RWPE1 (cell line): ENCODE data around the gene LIFR.
A peak's percentile ranks its signal among the peaks of the same experiment; 100 is the strongest.

Experiments used
- CTCF ChIA-PET: fragments of 350-600 bp; sonication (Branson Sonifier 250); formaldehyde crosslinking; extraction: SDS; loops from one replicate; lab custom pipeline; 2021; lab: Yijun Ruan, JAX
- POLR2A ChIA-PET: fragments of 400-600 bp; formaldehyde crosslinking; extraction: SDS; loops from one replicate; lab custom pipeline; 2020; ENCODE audit warnings: antibody characterized with exemption; ENCODE audit not compliant: low non-redundant PET; lab: Yijun Ruan, JAX
- DNase-seq: peaks from one replicate; pipeline ENCODE4 v3.0.0; 2012; ENCODE audit warnings: low spot score
- H3K27ac ChIP-seq: fragments of 450-650 bp; 2 replicates; pipeline ENCODE4 v1.5.1; 2017
- TF ChIP-seq, protein P1 (sequence below): fragments of 450-650 bp; conservative IDR thresholded peaks from 2 replicates; pipeline ENCODE4 v1.5.1; 2017; ENCODE audit warnings: low read depth, mild to moderate bottlenecking

The LIFR gene

DNA sequence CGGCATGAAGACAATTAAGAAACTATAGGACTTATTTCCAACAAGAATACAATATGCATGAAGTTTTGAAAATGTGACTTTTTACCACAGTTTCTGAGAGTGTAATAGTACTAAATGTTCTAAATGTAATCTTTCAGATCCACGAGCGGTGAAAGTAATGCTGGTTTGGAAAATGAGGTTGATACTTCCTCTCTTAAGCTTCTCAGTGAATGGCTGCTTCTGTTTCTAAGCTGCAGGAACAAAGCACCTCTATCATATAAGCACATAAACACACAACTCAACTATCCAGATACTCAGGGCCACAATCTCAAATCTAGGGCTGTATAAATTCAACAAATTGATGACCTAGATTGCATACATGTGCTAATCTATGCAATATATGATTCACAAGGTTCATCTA, 78.3 kb downstream of the LIFR start:
- no peak for DNase-seq
- POLR2A ChIA-PET: no interaction called here
- CTCF ChIA-PET: no interaction called here
- no peak overlapping the region for H3K27ac ChIP-seq
- TF ChIP-seq, protein P1, sequence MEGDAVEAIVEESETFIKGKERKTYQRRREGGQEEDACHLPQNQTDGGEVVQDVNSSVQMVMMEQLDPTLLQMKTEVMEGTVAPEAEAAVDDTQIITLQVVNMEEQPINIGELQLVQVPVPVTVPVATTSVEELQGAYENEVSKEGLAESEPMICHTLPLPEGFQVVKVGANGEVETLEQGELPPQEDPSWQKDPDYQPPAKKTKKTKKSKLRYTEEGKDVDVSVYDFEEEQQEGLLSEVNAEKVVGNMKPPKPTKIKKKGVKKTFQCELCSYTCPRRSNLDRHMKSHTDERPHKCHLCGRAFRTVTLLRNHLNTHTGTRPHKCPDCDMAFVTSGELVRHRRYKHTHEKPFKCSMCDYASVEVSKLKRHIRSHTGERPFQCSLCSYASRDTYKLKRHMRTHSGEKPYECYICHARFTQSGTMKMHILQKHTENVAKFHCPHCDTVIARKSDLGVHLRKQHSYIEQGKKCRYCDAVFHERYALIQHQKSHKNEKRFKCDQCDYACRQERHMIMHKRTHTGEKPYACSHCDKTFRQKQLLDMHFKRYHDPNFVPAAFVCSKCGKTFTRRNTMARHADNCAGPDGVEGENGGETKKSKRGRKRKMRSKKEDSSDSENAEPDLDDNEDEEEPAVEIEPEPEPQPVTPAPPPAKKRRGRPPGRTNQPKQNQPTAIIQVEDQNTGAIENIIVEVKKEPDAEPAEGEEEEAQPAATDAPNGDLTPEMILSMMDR: no peak

DNA sequence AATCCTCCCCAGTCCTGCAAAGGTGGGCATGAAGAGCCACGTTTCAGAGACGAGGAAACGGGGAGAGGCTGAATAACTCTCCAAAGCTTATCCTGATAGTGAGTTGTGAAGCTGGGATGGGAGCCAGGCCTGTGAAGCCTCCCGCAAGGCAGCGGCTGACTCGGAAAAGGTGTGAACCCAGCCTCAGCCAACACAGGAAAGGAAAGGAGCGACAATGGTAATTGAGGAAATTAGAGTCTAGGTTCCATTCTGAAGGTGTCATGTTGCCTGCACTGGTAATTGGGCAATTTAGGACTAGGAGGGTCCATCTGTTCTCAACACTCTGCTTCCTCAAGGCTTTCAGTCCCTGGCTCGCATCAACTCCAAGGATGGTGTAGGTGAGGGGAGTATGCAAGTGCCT, 83.4 kb downstream of the LIFR start:
- POLR2A ChIA-PET: no interaction called here
- DNase-seq: no peak
- TF ChIP-seq, protein P1: no peak
- H3K27ac ChIP-seq: peak overlapping the region; percentile 8; the same call in 1 of the 2 replicates
- CTCF ChIA-PET: no interaction called here

DNA sequence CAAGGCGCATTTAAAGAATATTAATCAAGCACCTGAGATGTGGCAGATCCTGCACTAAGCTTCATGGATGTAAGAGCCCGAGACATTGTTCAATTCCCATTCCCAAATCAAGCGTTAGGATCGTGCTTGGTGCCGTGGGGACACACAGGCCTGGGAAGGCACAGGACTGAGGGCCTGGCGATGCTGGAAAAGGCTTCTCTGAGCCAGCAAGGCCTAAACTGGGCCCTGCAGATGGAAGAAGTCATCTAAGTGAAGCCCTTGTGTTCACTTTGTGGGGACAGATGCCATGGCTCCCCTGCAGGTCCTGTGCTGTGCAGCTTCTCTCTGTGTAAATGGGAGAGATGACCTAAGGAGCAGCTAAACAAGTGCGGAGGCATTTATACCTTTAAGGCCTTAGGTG, 83.9 kb downstream of the LIFR start:
- peak overlapping the region; percentile 8; the same call in 1 of the 2 replicates for H3K27ac ChIP-seq
- TF ChIP-seq, protein P1: no peak
- POLR2A ChIA-PET: no interaction called here
- DNase-seq: no peak
- CTCF ChIA-PET: no interaction called here

DNA sequence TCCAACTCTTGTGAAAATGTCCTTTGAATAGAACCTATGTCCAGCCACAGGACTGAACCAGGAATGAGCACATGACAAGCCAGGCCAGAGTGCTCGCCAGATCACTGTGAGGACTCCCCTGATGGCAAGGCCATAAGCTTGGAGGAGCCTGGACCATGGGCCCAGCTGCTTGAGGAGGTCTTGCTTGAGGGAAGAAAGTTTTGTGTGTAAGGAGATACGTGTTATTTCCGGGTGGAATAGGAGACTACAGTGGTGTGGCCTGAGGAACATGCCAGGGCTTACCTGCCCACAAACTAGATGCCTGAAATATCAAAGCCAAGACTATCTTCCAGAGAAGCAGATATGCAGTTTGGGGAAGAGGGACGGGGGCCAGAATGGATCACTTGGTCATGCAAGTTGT, 84.7 kb downstream of the LIFR start:
- ChIA-PET CTCF (no interaction called here), POLR2A (no interaction called here)
- TF ChIP-seq, protein P1: no peak
- no peak for DNase-seq
- H3K27ac ChIP-seq: no peak overlapping the region

DNA sequence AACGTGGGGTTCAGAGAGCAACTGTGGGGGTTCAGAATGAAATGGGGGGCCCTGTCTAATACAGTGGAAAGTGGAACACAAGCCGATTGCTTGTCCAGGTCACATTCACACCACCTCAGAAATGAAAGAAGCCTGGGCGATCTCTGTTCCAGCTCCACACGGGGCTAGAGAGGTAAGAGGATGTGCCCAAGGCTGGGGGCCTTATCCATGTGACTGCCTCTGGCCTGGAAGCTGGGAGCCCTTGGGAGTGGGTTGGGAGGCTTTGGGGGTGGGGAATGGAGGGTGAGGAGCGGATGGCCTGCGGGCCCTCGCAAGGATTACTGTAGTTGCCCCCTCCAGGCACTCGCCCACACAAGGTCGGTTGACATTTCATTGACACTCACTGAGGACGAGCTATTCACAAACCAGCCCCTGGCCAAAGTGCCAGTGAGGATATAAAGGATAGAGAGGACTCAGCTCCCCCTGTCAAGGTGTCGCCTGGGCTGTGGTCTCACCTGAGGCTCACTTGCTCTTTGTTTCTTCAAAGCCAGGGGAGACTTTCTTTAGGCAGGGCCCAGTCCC, 86.7 kb downstream of the LIFR start:
- TF ChIP-seq, protein P1: no peak
- DNase-seq: no peak
- ChIA-PET CTCF (interaction anchor here (0.6 to 0.7 kb wide), 2 partner anchors 340 to 828 kb away, joined by 3 read pairs; no protein-coding TSS in a partner anchor), POLR2A (no interaction called here)
- H3K27ac ChIP-seq: no peak overlapping the region

DNA sequence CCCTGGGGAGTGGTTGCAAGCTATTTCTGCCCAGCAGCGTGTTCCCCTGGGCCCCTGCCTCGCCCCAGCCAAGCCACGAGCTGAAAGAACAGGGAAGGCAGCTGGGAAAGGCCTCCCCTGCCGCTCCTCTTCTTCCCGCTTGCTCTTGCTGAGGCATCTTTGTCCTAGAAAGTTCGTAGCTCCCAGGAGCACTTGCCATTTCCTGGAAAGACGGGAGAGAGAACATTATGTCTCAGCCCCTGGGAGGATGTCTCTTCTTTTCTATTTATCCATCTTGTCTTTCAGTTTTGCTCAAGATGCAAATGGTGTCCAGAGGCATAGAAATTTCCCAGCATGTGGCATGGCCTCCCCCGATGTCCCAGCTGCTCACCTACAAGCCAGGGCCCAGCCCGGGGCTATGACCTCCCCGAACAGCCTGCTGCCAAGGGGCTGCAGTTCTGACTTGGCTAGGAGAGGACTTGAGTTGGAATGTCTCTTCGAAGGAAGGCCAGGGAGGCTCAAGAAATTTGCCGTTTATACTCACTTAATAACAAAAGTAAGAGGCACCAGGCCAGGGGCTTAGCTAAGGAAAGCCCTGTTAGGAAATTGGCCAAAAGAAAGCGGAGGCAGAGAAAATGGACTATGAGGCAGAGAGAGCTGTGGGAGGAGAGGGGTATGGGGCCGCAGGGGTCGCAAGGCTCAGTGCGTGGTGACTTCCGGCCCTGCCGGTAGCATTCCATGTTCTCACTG, 87.3 kb downstream of the LIFR start:
- ChIA-PET POLR2A (no interaction called here), CTCF (interaction anchor here (0.6 to 0.7 kb wide), 2 partner anchors 86 to 829 kb away, joined by 3 to 7 read pairs; no protein-coding TSS in a partner anchor)
- DNase-seq: no peak
- H3K27ac ChIP-seq: peak overlapping the region; percentile 82
- TF ChIP-seq, protein P1: no peak
